Muscle layer of colon (tissue), 2 donors: ENCODE measurements around the gene FMO2.

ENCODE experiments used
- H3K27ac ChIP-seq: one replicate; pipeline ENCODE4 v1.7.0; 2013; ENCODE audit warnings: low read depth, mild to moderate bottlenecking, low read length, moderate library complexity
- H3K27me3 ChIP-seq, 2 donors: one replicate each; pipeline ENCODE4 v1.7.0; 2013; ENCODE audit warnings: low read length in 2 of 2, mild to moderate bottlenecking in 2 of 2; ENCODE audit not compliant: insufficient read depth in 2 of 2, control insufficient read depth in 1 of 2
- H3K36me3 ChIP-seq: one replicate; pipeline ENCODE4 v1.7.0; 2013; ENCODE audit warnings: mild to moderate bottlenecking, low read length; ENCODE audit not compliant: insufficient read depth
- H3K4me1 ChIP-seq: one replicate; pipeline ENCODE4 v1.7.0; 2013; ENCODE audit warnings: mild to moderate bottlenecking, low read length; ENCODE audit not compliant: insufficient read depth
- H3K4me3 ChIP-seq, 2 donors: one replicate each; pipeline ENCODE4 v1.7.0; 2013; ENCODE audit warnings: low read length in 2 of 2, low read depth in 1 of 2, mild to moderate bottlenecking in 1 of 2, moderate library complexity in 1 of 2
- H3K9ac ChIP-seq: one replicate; pipeline ENCODE4 v1.7.0; 2013; ENCODE audit warnings: low read length
- H3K9me3 ChIP-seq: one replicate; pipeline ENCODE4 v1.7.0; 2013; ENCODE audit warnings: mild to moderate bottlenecking, low read length
- donor health status: abdominal sarcoma.
- donor health status: Adenocarcinoma of cecum.

The FMO2 gene

GRCh38 chr1:171210355-171210754 is 25.3 kb downstream of the FMO2 start:
- Histone ChIP-seq H3K27ac (no peak overlapping the region), H3K4me3 (no peak overlapping the region), H3K36me3 (no peaks in the 10 kb centered on the region), H3K9me3 (no peaks in the 10 kb centered on the region), H3K9ac (no peak overlapping the region), H3K27me3 (no peaks in the 10 kb centered on the region), H3K4me1 (no peaks in the 10 kb centered on the region)

GRCh38 chr1:171212607-171213351 is 27.7 kb downstream of the FMO2 start:
- H3K27ac ChIP-seq: no peak overlapping the region

GRCh38 chr1:171213559-171214454 is 28.7 kb downstream of the FMO2 start:
- no peaks in the 10 kb centered on the region for H3K9me3 ChIP-seq
- H3K36me3 ChIP-seq: no peaks in the 10 kb centered on the region
- H3K4me1 ChIP-seq: no peaks in the 10 kb centered on the region
- H3K27me3 ChIP-seq: no peaks in the 10 kb centered on the region
- no peak overlapping the region for H3K27ac ChIP-seq
- no peak overlapping the region for H3K4me3 ChIP-seq
- no peak overlapping the region for H3K9ac ChIP-seq

More at GRCh38 chr1:171212607-171213351, 27.7 kb downstream of the FMO2 start:
- Histone ChIP-seq H3K4me3 (no peak overlapping the region), H3K27me3 (no peaks in the 10 kb centered on the region), H3K9ac (no peak overlapping the region), H3K4me1 (no peaks in the 10 kb centered on the region), H3K9me3 (no peaks in the 10 kb centered on the region), H3K36me3 (no peaks in the 10 kb centered on the region)

- Histone ChIP-seq H3K9ac (no peak overlapping the region), H3K36me3 (no peaks in the 10 kb centered on the region), H3K27ac (no peak overlapping the region), H3K4me1 (no peaks in the 10 kb centered on the region), H3K9me3 (no peaks in the 10 kb centered on the region), H3K27me3 (no peaks in the 10 kb centered on the region), H3K4me3 (no peak overlapping the region)
Measured at GRCh38 chr1:171217658-171218443, 32.8 kb downstream of the FMO2 start.

GRCh38 chr1:171218661-171219060 is 33.6 kb downstream of the FMO2 start:
- H3K9ac ChIP-seq: no peak overlapping the region
- H3K9me3 ChIP-seq: no peaks in the 10 kb centered on the region
- H3K4me3 ChIP-seq: no peak overlapping the region
- no peaks in the 10 kb centered on the region for H3K27me3 ChIP-seq
- peaks cover 6% of the 10 kb centered on the region for H3K4me1 ChIP-seq
- no peak overlapping the region for H3K27ac ChIP-seq
- H3K36me3 ChIP-seq: no peaks in the 10 kb centered on the region

GRCh38 chr1:171219346-171220080 is 34.4 kb downstream of the FMO2 start:
- Histone ChIP-seq H3K4me1 (peaks cover 6% of the 10 kb centered on the region), H3K27me3 (no peaks in the 10 kb centered on the region), H3K9ac (no peak overlapping the region), H3K27ac (no peak overlapping the region), H3K36me3 (no peaks in the 10 kb centered on the region), H3K9me3 (no peaks in the 10 kb centered on the region), H3K4me3 (no peak overlapping the region)

- H3K27ac ChIP-seq: no peak overlapping the region
- H3K9ac ChIP-seq: no peak overlapping the region
Measured at GRCh38 chr1:171220081-171220420, 35.0 kb downstream of the FMO2 start.

GRCh38 chr1:171220581-171221054 is 35.5 kb downstream of the FMO2 start:
- Histone ChIP-seq H3K36me3 (no peaks in the 10 kb centered on the region), H3K27me3 (no peaks in the 10 kb centered on the region), H3K9me3 (no peaks in the 10 kb centered on the region), H3K27ac (peak overlapping the region; percentile 43), H3K4me3 (no peak overlapping the region), H3K4me1 (peaks cover 6% of the 10 kb centered on the region), H3K9ac (no peak overlapping the region)

More at GRCh38 chr1:171220081-171220420, 35.0 kb downstream of the FMO2 start:
- Histone ChIP-seq H3K9me3 (no peaks in the 10 kb centered on the region), H3K27me3 (no peaks in the 10 kb centered on the region), H3K4me1 (peaks cover 6% of the 10 kb centered on the region), H3K36me3 (no peaks in the 10 kb centered on the region), H3K4me3 (no peak overlapping the region)

- Histone ChIP-seq H3K9me3 (no peaks in the 10 kb centered on the region), H3K4me1 (peaks cover 6% of the 10 kb centered on the region), H3K36me3 (no peaks in the 10 kb centered on the region), H3K27ac (no peak overlapping the region), H3K27me3 (no peaks in the 10 kb centered on the region), H3K4me3 (no peak overlapping the region), H3K9ac (no peak overlapping the region)
Measured at GRCh38 chr1:171221665-171222591, 36.8 kb downstream of the FMO2 start.

- no peak overlapping the region for H3K4me3 ChIP-seq
- H3K27ac ChIP-seq: no peak overlapping the region
- H3K9ac ChIP-seq: no peak overlapping the region
- peaks cover 6% of the 10 kb centered on the region for H3K4me1 ChIP-seq
- no peaks in the 10 kb centered on the region for H3K36me3 ChIP-seq
- no peaks in the 10 kb centered on the region for H3K9me3 ChIP-seq
- H3K27me3 ChIP-seq: no peaks in the 10 kb centered on the region
Measured at GRCh38 chr1:171222936-171223335, 37.8 kb downstream of the FMO2 start.
